Measurements from ENCODE around the gene IHH. TPM values are rescaled to one million over a fixed set of nuclear protein-coding genes. Genes with fewer than 3 reads are reported as not detected.

Gene IHH
- total RNA-seq, 3 donors from 2014 or later (not counting 1 experiment from before 2014, with no cell fraction given): not detected

DNA sequence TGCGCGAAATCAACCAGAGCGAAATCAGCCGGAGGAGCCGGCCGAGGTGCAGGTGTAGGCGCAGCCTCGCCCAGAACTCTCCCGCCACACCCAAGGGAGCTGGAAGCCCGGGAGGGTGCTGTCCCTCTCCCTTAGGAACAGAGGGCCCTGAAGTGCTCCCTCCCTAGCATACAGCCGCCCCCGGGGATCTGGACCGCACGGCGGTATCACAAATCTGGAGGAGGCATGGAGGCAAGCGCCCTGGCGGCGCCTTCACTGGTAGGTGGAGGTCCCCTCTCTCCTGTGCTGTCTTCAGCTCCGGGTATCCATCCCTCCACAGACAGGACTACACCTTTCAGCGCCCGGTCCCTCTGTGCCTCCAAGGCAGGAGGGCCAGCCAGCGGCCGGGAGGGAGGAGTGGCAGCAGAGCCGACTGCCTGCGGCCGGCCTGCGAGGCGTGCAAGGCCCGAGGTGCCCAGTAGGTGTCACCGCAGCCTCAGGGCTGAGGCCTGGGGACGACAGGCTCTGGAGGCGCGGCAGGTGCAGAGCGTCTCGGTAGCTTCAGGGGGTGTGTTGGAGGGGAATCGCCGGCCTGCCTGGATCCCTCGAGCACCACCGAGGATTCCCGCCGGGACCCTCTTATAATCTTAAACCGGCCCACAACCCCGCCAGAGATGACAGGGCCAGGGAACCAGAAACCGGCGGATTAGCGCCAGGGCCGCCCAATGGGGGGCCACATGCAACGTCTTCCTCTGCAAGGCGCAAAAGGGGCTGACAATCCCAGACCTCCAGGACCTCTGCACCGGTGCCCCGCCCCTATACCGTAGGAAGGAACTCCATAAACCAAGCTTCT lies 2.8 kb downstream of the IHH start:
- intact Hi-C loops (cut with micrococcal nuclease): loop anchor here (1.0 to 5.0 kb wide), 4 partner anchors 61 to 240 kb away; no protein-coding TSS in a partner anchor
- 3% methylated on average over 52 of the region's 52 CpGs for WGBS (ENCODE audit: insufficient coverage)
- DNase-seq (peak; percentile 74 to 87), ATAC-seq (peak; percentile 90 to 98 (median 95))
- Mint-ChIP-seq H3K36me3 (no peaks in the 10 kb centered on the region), H3K27me3 (ENCODE audit: low read depth in 2 of 2) (peaks cover 48 to 53% of the 10 kb centered on the region in 2 donors), H3K4me1 (peaks cover 0 to 22% of the 10 kb centered on the region in 2 donors), H3K27ac (no peak overlapping the region), H3K4me3 (peak overlapping the region; percentile 55), H3K9me3 (no peaks in the 10 kb centered on the region)
- H3K4me1 ChIP-seq (ENCODE audit: control insufficient read depth, insufficient read depth, low read length): peaks cover 32% of the 10 kb centered on the region
- no peak overlapping the region for H3K4me3 ChIP-seq (ENCODE audit: low read length)
- H3K36me3 ChIP-seq (ENCODE audit: control insufficient read depth, insufficient read depth, low read length): no peaks in the 10 kb centered on the region
- peaks cover 55% of the 10 kb centered on the region for H3K27me3 ChIP-seq (ENCODE audit: control insufficient read depth, insufficient read depth, low read length)
- no peak overlapping the region for H3K27ac ChIP-seq (ENCODE audit: low read length)
- H3K9me3 ChIP-seq (ENCODE audit: control insufficient read depth, insufficient read depth, low read length): no peaks in the 10 kb centered on the region
- TF ChIP-seq, protein P1, sequence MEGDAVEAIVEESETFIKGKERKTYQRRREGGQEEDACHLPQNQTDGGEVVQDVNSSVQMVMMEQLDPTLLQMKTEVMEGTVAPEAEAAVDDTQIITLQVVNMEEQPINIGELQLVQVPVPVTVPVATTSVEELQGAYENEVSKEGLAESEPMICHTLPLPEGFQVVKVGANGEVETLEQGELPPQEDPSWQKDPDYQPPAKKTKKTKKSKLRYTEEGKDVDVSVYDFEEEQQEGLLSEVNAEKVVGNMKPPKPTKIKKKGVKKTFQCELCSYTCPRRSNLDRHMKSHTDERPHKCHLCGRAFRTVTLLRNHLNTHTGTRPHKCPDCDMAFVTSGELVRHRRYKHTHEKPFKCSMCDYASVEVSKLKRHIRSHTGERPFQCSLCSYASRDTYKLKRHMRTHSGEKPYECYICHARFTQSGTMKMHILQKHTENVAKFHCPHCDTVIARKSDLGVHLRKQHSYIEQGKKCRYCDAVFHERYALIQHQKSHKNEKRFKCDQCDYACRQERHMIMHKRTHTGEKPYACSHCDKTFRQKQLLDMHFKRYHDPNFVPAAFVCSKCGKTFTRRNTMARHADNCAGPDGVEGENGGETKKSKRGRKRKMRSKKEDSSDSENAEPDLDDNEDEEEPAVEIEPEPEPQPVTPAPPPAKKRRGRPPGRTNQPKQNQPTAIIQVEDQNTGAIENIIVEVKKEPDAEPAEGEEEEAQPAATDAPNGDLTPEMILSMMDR (IDR thresholded peaks at IDR 0.05): peak; percentile 81

DNA sequence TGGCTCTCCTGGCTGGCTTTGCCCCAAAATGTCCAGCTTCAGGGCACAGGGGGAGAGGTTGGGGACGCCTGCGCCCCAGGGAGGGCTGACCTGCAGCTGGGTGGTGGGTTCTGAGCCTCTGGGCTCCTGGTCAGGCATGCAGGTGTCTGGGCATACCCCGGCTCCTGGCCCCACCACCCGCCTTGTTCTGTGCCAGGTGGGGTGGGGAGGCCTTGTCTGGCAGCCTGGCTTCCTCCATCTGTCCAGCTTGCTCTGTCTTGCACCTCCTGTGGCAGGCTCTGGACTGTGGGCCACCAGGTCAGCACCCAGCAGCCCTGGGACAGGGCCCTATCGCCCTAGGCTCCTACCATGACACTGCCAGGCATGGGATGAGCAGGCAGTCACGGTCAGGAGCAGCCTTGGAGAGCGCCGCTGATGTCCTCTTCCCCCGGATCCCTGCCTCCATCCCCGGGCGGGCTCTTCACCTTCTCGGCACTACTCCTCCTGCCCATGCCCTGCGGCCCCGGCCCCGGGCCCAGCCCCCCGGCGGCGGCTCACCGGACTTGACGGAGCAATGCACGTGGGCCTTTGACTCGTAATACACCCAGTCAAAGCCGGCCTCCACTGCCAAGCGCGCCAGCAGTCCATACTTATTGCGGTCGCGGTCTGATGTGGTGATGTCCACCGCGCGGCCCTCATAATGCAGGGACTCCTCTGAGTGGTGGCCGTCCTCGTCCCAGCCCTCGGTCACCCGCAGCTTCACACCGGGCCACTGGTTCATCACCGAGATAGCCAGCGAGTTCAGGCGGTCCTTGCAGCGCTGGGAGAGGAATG lies 3.6 kb downstream of the IHH start:
- no peak overlapping the region for H3K4me3 Mint-ChIP-seq
- Histone ChIP-seq H3K36me3 (ENCODE audit: control insufficient read depth, insufficient read depth, low read length) (no peaks in the 10 kb centered on the region), H3K27me3 (ENCODE audit: control insufficient read depth, insufficient read depth, low read length) (peaks cover 47% of the 10 kb centered on the region), H3K4me3 (ENCODE audit: low read length) (no peak overlapping the region), H3K4me1 (ENCODE audit: control insufficient read depth, insufficient read depth, low read length) (peaks cover 32% of the 10 kb centered on the region), H3K9me3 (ENCODE audit: control insufficient read depth, insufficient read depth, low read length) (no peaks in the 10 kb centered on the region), H3K27ac (ENCODE audit: low read length) (no peak overlapping the region)
- intact Hi-C loops (cut with micrococcal nuclease): loop anchor here (5.0 kb wide), 1 partner anchor 155 kb away; no protein-coding TSS in a partner anchor
- H3K4me1 Mint-ChIP-seq: peaks cover 0 to 22% of the 10 kb centered on the region in 2 donors
- no peak for ATAC-seq
- whole genome bisulfite sequencing (ENCODE audit: insufficient coverage): 16% methylated on average over 40 of the region's 40 CpGs
- H3K9me3 Mint-ChIP-seq: no peaks in the 10 kb centered on the region
- no peak for DNase-seq
- H3K27ac Mint-ChIP-seq: no peak overlapping the region
- H3K36me3 Mint-ChIP-seq: no peaks in the 10 kb centered on the region
- H3K27me3 Mint-ChIP-seq (ENCODE audit: low read depth in 2 of 2): peaks cover 45 to 46% of the 10 kb centered on the region in 2 donors
- TF ChIP-seq, protein P1 (IDR thresholded peaks at IDR 0.05): no peak

DNA sequence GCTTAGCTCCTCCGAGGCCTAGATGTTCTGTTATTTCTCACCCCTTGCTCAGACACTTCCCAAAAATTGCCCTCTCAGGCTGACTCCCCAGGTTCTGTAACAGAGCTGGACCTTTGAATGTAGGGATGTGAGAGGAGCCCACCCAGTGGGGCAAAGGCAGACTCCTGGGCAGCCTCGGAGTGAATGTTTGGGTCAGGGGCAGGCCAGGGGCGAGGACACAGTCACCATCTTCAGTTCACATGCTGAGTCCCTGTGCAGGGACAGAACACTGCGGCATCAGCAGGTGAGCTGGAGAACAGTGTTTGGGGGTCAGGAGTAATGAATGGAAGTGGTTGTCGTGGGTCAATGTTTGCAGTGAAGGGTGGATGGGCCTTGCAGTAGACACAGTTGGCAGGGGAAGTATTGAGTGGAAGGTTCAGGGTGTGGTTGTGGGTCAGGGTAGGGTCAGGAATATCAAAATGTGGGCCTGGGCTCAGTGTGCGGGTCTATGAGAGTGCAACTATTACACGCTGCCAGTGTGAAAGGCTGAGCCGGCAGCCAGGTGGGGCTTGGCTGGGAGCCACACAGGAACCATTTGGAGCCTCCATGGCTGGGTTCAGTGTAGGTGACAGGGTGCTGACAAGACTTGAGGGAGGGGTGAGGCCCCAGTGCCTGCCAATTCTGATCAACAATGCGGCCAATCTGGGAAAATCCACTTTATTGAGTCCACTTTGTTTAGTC lies 4.4 kb downstream of the IHH start:
- Histone ChIP-seq H3K27ac (ENCODE audit: low read length) (no peak overlapping the region), H3K36me3 (ENCODE audit: control insufficient read depth, insufficient read depth, low read length) (no peaks in the 10 kb centered on the region), H3K4me1 (ENCODE audit: control insufficient read depth, insufficient read depth, low read length) (peaks cover 32% of the 10 kb centered on the region), H3K4me3 (ENCODE audit: low read length) (no peak overlapping the region), H3K27me3 (ENCODE audit: control insufficient read depth, insufficient read depth, low read length) (peaks cover 40% of the 10 kb centered on the region), H3K9me3 (ENCODE audit: control insufficient read depth, insufficient read depth, low read length) (no peaks in the 10 kb centered on the region)
- H3K27ac Mint-ChIP-seq: no peak overlapping the region
- ATAC-seq (no peak), DNase-seq (no peak)
- intact Hi-C loops (cut with micrococcal nuclease): loop anchor here (5.0 kb wide), 1 partner anchor 156 kb away; no protein-coding TSS in a partner anchor
- no peak overlapping the region for H3K4me3 Mint-ChIP-seq
- H3K9me3 Mint-ChIP-seq: no peaks in the 10 kb centered on the region
- WGBS (ENCODE audit: insufficient coverage): 79% methylated on average over 8 of the region's 9 CpGs
- TF ChIP-seq, protein P1 (IDR thresholded peaks at IDR 0.05): no peak
- H3K27me3 Mint-ChIP-seq (ENCODE audit: low read depth in 2 of 2): peaks cover 41% of the 10 kb centered on the region in 2 donors
- H3K36me3 Mint-ChIP-seq: no peaks in the 10 kb centered on the region
- peaks cover 0 to 19% of the 10 kb centered on the region in 2 donors for H3K4me1 Mint-ChIP-seq
